ENCODE data around the gene HOXA3.

Gene HOXA3

DNA sequence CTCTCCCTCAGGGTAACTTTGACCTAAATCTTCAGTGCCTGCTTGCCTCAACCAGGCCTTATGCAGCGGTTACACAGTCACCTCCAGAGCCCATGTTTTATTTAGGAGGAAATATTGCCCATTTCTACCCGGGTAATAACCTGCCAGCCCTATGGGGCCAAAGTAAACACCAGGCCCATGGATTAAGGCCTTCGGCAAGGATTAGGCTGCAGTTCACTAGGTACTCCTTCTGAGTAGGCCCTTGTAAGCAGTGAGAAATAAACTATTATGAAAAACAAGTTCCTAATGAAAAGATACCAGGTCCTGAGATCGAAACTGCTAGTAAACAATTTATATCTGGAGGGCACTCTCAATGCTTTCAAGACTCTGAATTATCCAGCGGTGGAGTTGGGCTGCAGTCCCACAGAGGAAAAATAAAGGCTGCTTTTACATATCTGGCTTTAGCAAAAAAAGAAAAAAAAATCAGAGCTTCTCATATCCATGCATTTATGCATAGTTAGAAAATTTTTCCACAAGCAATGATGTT, 25.5 kb upstream of the HOXA3 start:
- no peak for DNase-seq (ENCODE audit: low spot score)

DNA sequence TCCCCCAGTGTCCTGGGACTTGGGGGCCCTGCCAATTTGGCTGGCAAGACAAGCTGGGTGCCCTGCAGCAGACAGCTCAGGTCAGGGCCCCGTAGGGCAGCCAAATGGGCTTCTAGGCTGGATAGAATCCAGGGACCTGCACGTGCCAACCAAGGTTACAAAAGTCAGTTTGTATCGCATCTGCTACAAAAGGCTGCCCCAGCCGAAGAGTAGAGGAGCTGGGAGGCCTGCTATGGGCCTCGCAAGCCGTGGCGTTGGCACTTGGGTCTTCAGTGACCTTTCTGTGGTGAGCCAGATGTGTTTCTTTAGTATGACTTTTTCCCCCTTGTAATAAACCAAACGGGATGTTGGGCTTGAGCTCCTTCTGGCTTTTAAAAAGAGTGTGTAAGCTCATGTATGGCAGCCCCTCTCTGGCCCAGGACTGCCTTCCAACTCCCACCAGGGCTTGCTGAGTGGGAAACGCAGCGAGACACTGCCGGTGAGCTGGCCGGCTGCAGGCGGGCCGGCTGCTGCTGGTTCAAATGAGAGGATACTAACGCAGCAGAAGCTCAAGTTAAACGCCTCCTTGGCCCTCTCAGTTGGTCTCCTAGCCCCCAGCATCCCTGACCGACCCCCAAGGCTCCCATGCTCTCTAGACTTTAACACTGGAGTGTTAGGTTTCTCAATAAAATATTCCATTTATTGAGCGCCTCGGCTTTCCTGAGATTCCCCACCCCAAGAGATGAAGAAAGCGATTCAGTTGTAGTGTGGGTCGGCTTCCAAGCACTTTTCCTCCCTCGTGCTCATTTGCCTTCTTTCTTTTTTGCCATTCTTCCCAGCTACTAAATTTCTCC, 24.8 kb upstream of the HOXA3 start:
- DNase-seq (ENCODE audit: low spot score): no peak

DNA sequence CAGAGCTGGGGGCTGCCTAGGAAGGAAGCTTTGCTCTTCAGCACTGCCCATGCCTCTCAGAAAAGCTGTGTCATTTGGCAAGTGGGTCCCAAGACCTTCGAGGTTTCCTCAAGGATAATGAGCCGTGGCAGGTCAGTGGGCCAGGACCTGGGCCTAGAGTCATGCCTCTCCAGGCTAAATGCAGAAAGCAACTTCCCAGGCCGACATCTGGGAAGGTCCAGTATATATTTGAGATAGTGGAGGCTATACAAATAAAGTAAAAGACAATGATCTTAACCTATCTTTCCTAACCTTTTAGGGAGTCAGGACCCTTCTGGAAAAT, 24.1 kb upstream of the HOXA3 start:
- DNase-seq (ENCODE audit: low spot score): no peak

DNA sequence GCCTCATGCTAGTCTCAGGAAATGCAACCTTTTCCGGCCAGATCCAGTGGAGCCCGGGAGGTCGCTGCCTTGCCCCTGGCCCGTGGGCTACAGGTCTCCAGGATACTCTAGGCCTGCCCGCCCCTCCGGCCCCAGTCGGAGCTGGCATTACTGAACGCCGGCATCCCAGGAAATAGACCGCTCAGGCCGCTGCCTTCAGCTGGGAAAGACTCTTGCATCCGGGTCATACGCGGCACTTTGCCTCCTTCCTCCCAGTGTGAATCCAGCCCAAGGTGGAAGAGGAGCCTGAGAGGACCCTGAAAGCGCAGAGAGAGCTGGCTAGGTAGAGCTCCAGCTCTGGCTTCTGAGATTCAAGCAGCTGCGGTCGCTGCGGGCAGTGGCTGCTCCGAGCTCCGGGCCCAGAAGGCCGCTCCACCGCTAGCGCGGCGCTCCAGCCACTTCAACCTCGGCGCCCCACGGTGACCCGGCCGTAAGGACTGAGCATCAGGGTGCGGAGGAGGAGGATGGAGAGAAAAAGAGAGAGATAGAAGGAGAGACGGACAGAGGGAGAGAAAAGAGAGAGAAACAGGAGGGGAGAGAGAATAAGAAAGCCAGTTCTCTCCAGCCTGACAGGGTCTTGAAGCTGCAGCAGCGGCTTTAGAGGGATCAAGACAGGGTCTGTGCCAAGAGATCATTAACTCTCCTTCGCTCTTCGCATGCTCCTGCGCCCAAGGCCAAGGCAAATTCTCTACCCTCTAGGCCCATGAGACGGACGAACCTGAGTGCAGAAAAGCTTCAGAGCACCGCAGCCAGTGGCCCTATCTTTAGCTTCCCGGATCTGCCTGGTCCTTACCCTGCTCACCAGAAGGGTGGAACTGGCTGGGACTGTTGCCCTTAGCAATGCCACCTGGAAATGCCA, 23.5 kb upstream of the HOXA3 start:
- DNase-seq (ENCODE audit: low spot score): no peak

DNA sequence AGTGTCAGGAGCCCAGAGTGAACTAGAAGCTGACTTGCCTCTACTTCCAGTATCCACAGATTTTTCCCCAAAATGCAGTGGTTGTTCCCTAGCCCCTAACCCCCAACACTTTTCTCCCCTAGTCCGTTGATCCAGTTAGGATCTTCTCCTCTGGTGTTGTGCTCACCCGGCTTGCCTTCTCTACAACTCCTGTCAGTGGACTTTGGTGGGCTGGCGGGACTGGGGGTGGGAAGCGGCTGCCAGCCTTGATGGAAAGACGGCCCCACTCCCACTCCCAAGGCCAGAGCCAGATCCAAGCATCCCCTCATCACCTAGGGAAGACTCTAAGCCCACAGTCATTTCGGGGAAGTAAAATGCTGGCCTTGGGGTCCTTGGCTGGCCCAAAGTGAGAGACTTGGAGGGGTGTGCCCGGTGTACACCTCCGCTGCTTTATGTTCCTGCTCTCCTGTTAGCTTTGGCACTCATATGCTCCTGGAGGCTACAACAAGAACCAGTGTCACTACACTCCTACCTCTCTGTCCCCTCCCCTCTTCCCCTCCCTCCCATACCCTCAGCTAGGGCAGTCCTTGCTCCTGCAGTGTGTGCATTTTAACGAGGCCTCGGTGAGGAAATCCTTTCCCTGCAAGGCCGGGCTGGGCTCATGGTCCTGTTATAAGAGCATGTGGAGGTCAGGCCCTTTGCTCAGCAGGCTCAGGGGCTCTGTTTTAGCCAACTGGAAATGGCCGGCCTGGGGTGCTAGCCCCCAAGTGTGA, 22.7 kb upstream of the HOXA3 start:
- no peak for DNase-seq (ENCODE audit: low spot score)

DNA sequence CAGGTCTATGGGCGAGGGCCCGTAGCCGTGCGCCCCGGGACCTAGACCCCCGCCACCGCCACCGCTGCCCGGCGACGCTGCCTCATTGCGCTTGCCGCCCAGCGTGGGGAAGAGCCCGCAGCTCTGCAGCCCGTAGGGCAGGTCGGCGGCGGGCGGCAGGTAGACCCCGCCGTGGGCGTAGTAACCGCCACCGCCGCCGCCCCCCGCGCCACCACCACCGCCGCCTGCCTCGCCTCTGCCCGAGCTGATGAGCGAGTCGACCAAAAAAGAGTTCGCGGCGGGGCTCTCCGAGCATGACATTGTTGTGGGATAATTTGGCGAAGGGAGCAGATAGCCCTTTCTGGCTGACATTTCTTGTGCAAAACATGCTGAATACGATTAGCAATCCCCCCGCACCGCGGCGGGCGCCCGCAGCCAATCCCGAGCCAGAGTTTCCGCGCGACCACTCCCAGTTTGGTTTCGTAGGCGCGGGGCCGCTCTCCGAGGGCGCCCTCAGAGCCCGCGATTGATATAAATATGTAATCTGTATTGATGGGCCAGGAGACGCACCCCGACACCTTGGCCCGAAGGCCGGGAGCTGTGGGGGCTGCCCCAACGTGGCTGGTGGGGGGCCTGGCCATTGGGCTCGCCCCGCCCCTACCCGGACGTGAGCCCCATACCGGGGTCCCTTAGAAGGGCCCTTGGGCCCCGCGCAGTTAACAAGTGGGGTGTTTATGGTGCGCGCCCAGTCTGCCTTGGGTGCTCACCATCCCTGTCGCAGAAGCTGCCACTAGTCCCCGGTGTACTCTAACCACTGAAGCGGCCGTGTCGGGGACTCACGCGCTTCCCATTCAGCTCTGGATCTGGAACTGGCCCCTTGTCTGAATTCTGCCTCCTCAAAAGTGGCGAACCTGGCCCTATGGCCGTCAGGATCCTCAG, 21.8 kb upstream of the HOXA3 start, which contains the start of gene HOXA10:
HOXA10 (minus strand) TSS at position 365 of the 918 bp plus-strand sequence; CDS start at position 351, 14 bp downstream.
- DNase-seq (ENCODE audit: low spot score): no peak

DNA sequence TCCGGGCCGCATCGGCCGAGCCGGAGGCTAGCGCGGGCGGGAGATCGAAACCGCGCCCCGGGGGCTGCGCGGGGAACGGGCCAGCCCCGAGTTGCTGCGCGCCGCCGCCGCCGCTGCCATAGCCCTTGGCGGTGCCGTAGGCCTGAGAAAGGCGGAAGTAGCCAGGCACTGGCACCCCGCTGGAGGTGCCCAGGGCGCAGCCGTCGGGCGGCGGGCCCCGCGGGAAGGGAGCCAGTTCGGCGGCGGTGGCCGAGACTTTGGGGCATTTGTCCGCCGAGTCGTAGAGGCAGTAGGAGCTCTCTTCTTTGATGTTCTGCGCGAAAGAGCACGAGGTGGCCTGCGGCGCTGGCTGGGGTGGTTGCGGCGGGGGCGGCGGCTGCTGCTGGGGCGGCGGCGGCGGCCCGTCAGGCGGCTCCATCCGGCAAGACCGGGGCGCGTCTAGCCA, 21.1 kb upstream of the HOXA3 start:
- no peak for DNase-seq (ENCODE audit: low spot score)

DNA sequence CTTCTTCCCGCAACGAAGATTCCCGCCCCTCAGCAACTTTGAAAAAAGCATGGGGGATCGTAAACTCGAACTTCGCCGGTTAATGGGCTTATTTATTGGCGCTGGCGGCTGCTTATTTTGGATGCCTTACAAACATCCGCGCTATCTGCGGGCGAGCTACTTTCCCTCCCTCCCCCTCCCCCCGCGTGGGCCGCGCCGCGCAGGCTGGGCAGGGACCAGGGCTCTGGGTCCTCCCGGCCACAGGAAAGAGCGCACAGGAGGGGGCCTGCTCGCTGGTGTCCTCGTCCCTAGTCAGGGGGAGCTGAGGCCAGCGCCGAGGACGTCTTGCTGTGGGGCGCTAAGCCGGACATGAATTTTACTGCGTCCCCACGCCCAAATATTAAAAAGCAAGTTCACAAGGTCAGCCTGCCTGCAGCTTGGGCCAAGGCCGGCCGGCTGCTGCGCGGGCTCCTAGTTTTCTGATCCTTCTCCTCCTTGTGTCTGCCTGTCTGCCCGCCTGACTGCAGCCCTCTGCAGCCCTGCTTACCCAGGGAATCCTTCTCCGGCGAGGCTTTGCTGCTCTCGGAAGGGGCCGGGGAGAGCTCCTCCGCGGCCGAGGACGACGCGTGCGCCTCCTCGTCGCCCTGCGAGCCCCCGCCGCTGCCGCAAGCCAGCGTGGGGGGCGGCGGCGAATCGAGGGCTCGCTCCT, 20.6 kb upstream of the HOXA3 start:
- no peak for DNase-seq (ENCODE audit: low spot score)

DNA sequence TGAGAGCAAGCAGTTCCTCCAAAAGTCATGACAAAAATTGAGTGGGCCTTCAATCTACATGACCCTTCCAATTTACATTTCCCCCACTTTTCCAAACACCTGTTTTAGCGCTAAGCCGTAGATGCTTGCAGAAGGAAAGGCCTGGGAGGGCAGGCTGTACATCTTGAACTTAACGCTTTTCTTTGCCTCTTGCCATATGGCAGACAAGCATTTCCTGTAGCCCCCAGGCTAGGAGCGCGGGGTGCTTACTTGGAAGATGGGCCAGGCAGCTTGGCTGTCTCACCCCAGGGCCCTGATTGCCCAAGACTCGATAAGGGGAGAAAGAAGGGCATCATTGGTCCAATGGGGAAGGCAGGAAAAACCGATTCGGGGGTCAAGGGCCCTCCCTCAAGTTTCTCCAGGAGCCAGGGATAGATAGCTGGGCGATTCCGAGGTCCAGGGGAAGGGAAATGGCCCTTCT, 20.0 kb upstream of the HOXA3 start:
- no peak for DNase-seq (ENCODE audit: low spot score)

DNA sequence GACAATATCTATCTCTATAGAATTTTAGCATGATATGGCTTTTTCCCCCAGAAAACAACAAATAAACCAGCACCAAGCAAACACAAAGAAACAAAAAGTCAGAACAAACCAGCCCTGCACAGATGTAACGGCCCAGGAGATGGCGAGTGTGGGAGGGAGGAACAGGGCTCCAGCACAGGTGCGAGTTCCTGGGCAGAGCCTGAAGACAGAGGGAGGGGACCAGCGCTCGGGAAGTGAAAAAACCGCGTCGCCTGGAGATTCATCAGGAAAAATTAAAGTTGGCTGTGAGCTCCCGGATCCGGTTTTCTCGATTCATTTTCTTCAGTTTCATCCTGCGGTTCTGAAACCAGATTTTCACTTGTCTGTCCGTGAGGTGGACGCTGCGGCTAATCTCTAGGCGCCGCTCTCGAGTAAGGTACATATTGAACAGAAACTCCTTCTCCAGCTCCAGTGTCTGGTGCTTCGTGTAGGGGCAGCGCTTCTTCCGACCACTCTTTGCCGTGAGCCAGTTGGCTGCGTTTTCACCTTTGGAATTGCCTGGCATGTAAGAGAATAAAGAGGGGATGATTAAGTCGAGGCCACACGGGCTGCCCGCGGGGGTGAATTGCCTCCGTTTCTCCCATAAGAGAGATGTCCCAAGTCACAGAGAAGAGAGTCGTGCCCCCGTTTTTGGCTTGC, 19.4 kb upstream of the HOXA3 start:
- DNase-seq (ENCODE audit: low spot score): no peak

DNA sequence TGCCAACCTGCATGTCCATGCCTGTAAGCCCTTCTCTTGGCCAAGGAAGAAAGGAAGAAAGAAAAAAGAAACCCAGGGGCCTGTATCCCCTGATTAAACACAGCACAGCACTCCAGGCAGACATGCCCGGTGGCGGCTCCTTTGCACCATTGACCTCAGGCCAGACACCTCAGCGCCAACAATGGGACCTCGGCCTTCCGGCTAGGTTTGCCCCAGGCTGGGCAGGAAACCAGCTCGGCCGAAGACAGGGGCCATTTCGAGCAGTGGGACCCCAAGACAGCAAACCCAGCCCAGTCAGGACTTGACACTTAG, 18.9 kb upstream of the HOXA3 start:
- DNase-seq (ENCODE audit: low spot score): no peak

DNA sequence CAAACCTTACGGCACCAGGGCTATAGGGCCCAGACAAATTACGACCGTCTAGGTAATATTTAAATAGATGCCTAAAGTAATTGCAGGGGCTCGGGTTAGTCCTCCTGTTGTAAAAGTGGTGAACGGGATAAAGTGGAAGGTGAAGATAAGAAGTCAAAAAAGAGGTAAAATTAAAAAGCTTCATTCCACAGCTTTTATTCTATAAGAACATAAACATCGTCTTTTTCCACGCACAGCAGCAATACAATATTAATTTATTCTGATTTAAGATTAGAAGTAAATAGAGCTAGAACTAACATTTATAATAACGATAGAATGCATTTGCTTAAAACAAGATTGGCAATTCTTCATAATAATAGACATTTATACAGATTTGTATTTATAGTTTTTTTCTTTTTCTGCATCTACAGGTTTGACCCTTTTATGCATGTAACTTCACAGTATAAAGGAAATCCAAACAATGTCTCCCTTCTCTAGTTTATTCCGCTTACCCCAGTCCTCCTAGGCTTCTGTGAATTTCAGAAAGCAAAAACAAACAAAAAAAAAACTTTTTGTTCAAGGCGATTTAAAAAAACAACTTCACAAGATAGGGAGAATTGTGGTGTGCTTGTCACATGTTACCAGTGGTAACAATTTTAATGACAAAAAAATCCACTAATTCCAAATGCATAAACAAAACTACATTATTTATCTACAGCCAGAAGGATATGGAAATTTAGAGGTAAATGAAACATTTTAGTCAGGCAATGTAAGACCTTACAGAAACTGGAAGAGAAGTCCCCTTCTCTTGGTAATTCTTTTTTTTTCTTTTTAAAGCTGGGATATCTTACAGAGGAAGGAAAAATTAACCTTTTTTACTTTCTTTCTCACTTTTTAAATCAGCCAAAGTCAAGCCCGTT, 18.3 kb upstream of the HOXA3 start:
- DNase-seq (ENCODE audit: low spot score): no peak

DNA sequence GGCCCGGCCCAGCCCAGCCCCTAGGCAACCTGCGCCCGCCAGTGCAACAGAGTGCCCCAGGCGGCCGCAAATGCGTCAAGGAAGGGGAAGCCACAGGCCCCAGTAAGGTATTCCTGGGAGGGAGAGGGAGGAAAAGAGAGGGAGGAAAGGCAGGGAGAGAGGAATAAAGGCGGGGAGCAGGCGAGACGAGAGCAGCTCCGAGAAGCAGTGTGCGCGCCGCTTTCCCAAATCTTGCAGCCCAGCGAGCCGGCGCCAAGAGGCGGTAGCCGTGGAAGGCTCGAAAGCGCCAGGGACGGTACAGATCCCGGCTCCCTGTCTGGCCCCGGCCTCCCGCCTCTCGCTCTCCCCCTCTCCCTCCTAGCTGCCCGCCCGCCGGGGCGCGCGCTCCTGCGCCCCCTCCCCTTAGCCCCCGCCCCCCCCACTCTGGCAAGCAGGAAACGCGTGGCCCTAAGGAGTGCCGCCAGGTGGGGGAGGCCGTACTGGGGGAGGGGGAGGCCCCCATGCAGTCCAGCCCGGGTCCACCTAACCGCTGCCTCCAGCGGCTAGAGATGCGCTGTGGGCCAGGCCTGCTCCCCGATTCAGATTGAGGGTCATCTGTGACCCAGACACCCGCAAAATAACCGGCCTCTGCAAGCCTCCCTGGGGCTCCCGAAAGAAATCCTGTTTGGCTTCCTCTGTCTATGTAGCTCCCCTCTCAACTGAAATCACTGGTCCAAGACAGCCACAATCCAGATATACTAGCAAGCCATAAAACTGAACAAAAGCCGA, 17.5 kb upstream of the HOXA3 start:
- no peak for DNase-seq (ENCODE audit: low spot score)

DNA sequence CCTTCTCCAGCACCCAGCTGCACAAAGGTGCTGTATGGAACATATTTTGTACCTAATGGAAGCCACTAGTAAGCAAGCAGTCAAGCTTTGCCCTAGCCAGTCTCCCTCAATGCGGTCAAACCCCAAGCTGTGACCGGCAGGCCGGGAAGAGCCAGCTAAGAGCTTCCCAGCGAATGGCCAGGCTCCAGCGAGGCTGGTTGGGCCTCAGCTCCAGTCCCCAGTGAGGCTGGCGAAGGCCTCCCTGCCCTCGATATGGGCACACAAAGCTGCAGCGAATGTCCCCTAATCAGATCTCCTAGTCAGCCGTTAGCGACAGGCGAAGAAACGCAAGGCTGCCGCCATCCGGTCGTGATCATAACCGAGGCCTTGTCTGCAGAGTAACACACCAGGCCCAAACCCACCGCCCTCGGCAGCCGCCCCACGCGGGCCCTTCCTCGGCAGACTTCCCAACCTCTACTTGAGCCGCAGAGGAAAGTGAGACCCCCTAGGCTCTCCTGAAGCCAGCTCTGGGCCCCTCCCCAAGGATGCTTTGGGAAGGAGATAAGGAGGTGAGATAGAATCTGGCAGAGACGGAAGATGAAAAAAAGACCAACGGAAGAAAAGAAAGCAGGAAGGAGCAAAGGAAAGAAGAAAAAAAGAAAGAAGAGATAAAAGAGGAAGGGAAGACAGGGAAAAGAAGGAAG, 16.0 kb upstream of the HOXA3 start:
- DNase-seq (ENCODE audit: low spot score): no peak

DNA sequence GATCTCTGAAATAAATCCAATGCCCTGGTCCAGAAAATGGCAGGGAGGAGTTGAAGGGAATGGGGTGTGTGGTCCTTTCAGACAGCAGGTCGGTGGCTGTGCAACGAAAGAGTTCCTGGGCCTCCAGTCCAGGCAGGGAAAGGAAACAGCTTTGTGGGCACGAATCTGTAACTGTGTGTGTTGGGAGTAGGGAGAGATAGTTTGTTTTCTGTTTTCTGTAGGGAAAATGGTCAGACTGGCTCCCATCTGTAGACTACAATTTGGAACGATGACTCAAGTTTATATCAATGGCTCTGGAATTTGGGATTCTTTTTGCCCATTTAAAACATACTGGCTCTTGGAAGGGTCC, 15.5 kb upstream of the HOXA3 start:
- DNase-seq (ENCODE audit: low spot score): no peak

DNA sequence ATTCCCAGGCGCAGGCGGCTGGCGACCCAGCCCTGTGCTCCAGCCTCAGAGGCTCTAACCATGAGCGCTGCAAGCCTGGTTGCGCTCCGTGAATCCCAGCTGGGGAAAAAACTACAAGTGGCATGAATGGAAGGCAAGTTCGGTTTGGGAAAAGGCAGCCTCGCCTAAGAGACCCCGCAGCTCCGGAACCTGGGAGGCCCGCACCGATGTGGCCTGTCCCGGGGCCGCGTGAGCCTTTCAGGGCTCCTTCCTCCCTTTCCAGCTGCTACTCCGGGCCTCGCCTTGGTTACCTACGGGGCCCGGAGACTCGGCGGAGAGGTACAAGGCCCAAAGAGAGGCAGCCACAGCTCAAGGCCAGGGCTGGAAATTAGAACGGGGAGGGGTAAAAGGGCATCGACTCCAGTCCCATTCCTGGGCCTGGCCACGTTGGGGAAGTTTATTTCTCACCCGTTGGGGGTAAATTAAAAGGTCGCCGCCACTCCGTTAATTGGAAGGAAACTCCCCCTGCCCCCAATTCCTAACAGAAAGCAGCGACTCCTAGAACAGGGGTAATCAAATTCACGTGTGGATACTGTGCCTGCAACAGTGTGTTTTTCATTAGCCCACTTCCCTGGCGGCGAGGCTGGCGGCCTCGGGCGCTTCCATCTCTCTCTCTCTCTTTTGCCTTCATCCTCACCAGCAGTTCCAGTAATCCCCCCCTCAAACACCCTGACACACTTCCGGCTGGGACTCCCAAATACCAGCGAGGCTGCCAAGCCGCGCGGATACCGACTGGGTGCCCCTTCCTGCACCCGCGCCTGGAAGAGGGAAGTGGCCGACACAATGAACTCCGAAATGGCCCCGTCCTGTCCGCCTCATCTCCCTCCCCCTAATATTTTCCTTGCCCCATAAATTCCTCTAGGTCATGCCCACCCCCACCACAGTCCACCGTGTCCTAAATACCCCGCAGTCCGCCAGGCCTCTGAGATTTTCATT, 14.4 kb upstream of the HOXA3 start:
- DNase-seq (ENCODE audit: low spot score): no peak

All from kidney capillary endothelial cell (primary cell).